SK-N-SH treated with all-trans-retinoic acid at 6 μM for 48 hours (cell line): ENCODE measurements around the gene ABCB11.

Experiments
- ATAC-seq: fragments of 200-7000 bp; cut with Tn5 transposase; 3 replicates; pipeline ENCODE4 v1.9.1; 2020; ENCODE audit warnings: mild to moderate bottlenecking, moderate library complexity
- ARNTL ChIP-seq: fragments of 450-650 bp; formaldehyde crosslinking; IDR thresholded peaks from 2 replicates; pipeline ENCODE4 v1.5.0; 2020; ENCODE audit warnings: low read depth, mild to moderate bottlenecking, moderate library complexity, borderline replicate concordance
- CREB5 ChIP-seq: fragments of 250-450 bp; sonication (Bioruptor Pico); IDR thresholded peaks from 2 replicates; pipeline ENCODE4 v1.5.1; 2020; ENCODE audit warnings: low read depth, mild to moderate bottlenecking, moderate library complexity
- ESRRG ChIP-seq: fragments of 250-450 bp; sonication (Bioruptor Pico); IDR thresholded peaks from 2 replicates; pipeline ENCODE4 v1.6.1; 2021; ENCODE audit warnings: mild to moderate bottlenecking
- GLIS3 ChIP-seq: fragments of 250-450 bp; sonication (Bioruptor Pico); IDR thresholded peaks from 2 replicates; pipeline ENCODE4 v1.5.0; 2020; ENCODE audit warnings: mild to moderate bottlenecking, moderate library complexity
- OSR1 ChIP-seq: fragments of 250-450 bp; sonication (Bioruptor Pico); IDR thresholded peaks from 2 replicates; pipeline ENCODE4 v1.8.0; 2022; ENCODE audit warnings: moderate library complexity, mild to moderate bottlenecking, inconsistent platforms
- PATZ1 ChIP-seq: fragments of 250-450 bp; sonication (Bioruptor Pico); IDR thresholded peaks from 2 replicates; pipeline ENCODE4 v1.8.0; 2020; ENCODE audit warnings: mild to moderate bottlenecking, moderate library complexity, borderline replicate concordance
- POU6F1 ChIP-seq: fragments of 250-450 bp; sonication (Bioruptor Pico); IDR thresholded peaks from 2 replicates; pipeline ENCODE4 v1.8.0; 2021; ENCODE audit warnings: low read depth, mild to moderate bottlenecking, moderate library complexity, borderline replicate concordance
- RARB ChIP-seq: fragments of 250-450 bp; sonication (Bioruptor Pico); IDR thresholded peaks from 2 replicates; pipeline ENCODE4 v1.8.0; 2021; ENCODE audit warnings: mild to moderate bottlenecking, moderate library complexity
- SNAI2 ChIP-seq: fragments of 250-450 bp; sonication (Bioruptor Pico); IDR thresholded peaks from 2 replicates; pipeline ENCODE4 v1.5.0; 2020; ENCODE audit warnings: mild to moderate bottlenecking, moderate library complexity
- TCF4 ChIP-seq: fragments of 250-450 bp; sonication (Bioruptor Pico); IDR thresholded peaks from 2 replicates; pipeline ENCODE4 v1.8.0; 2021; ENCODE audit warnings: mild to moderate bottlenecking, moderate library complexity, borderline replicate concordance
- TOX ChIP-seq: fragments of 250-450 bp; sonication (Bioruptor Pico); IDR thresholded peaks from 2 replicates; pipeline ENCODE4 v1.8.0; 2021; ENCODE audit warnings: mild to moderate bottlenecking, moderate library complexity, borderline replicate concordance
- TSHZ2 ChIP-seq: fragments of 250-450 bp; sonication (Bioruptor Pico); IDR thresholded peaks from 2 replicates; pipeline ENCODE4 v1.5.0; 2020; ENCODE audit warnings: mild to moderate bottlenecking, moderate library complexity
- ZC3H10 ChIP-seq: fragments of 250-450 bp; sonication (Bioruptor Pico); IDR thresholded peaks from 2 replicates; pipeline ENCODE4 v1.5.1; 2021; ENCODE audit warnings: mild to moderate bottlenecking, moderate library complexity
- ZFP3 ChIP-seq: fragments of 250-450 bp; sonication (Bioruptor Pico); IDR thresholded peaks from 2 replicates; pipeline ENCODE4 v1.5.0; 2020; ENCODE audit warnings: mild to moderate bottlenecking, moderate library complexity
- ZNF565 ChIP-seq: fragments of 450-650 bp; formaldehyde crosslinking; conservative IDR thresholded peaks from 2 replicates; pipeline ENCODE4 v1.5.0; 2020; ENCODE audit warnings: low read depth, mild to moderate bottlenecking, moderate library complexity
- ZNF70 ChIP-seq: fragments of 450-650 bp; formaldehyde crosslinking; IDR thresholded peaks from 2 replicates; pipeline ENCODE4 v1.5.0; 2020; ENCODE audit warnings: mild to moderate bottlenecking, moderate library complexity
- ZNF8 ChIP-seq: fragments of 450-650 bp; formaldehyde crosslinking; IDR thresholded peaks from 2 replicates; pipeline ENCODE4 v1.5.0; 2020; ENCODE audit warnings: mild to moderate bottlenecking, moderate library complexity

The ABCB11 gene

GRCh38 chr2:168969865-168970264 is 61.3 kb downstream of the ABCB11 start:
- ATAC-seq, result no peak

GRCh38 chr2:168968342-168968741 is 62.8 kb downstream of the ABCB11 start:
- no peak for ATAC-seq
- no peak for TF ChIP-seq TSHZ2 (CRISPR knock-in tag)
- no peak for TF ChIP-seq PATZ1 (CRISPR knock-in tag)
- TF ChIP-seq SNAI2 (CRISPR knock-in tag), result no peak
- TF ChIP-seq OSR1 (CRISPR knock-in tag), result no peak
- no peak for TF ChIP-seq RARB
- no peak for TF ChIP-seq CREB5 (CRISPR knock-in tag)
- no peak for TF ChIP-seq TOX (CRISPR knock-in tag)
- TF ChIP-seq GLIS3, result no peak
- no peak for TF ChIP-seq POU6F1
- TF ChIP-seq ZC3H10 (CRISPR knock-in tag), result no peak
- TF ChIP-seq TCF4 (CRISPR knock-in tag), result no peak
- no peak for TF ChIP-seq ZFP3 (CRISPR knock-in tag)

More at GRCh38 chr2:168969865-168970264, 61.3 kb downstream of the ABCB11 start:
- no peak for TF ChIP-seq CREB5 (CRISPR knock-in tag)
- TF ChIP-seq ARNTL (CRISPR knock-in tag), result no peak
- TF ChIP-seq TSHZ2 (CRISPR knock-in tag), result no peak
- no peak for TF ChIP-seq PATZ1 (CRISPR knock-in tag)
- TF ChIP-seq ESRRG (CRISPR knock-in tag), result no peak
- TF ChIP-seq OSR1 (CRISPR knock-in tag), result no peak
- TF ChIP-seq ZNF70 (CRISPR knock-in tag), result no peak
- TF ChIP-seq RARB, result no peak
- TF ChIP-seq ZNF8 (CRISPR knock-in tag), result no peak
- TF ChIP-seq ZNF565, result no peak
